NCI-H1417 treated with DMSO at 0.1 percent for 48 hours (cell line): Measurements from ENCODE around the gene RRP8.

Experiments used
- DNase-seq: peaks from one replicate; lab custom pipeline; 2025; lab: John Stamatoyannopoulos, UW

RRP8 gene

GRCh38 chr11:6617315-6617781 lies 13.9 kb upstream of the RRP8 start:
- DNase-seq, result no peak

GRCh38 chr11:6616596-6617250 lies 13.3 kb upstream of the RRP8 start:
- no peak for DNase-seq

- DNase-seq, result no peak
These were observed 12.6 kb upstream of the RRP8 start for GRCh38 chr11:6615882-6616585.

GRCh38 chr11:6615046-6615445 lies 11.6 kb upstream of the RRP8 start:
- no peak for DNase-seq

GRCh38 chr11:6614446-6614845 lies 11.0 kb upstream of the RRP8 start:
- DNase-seq, result no peak

GRCh38 chr11:6613496-6613895 lies 10.1 kb upstream of the RRP8 start:
- DNase-seq, result no peak

GRCh38 chr11:6612213-6613041 lies 9.0 kb upstream of the RRP8 start, which contains the start of gene TAF10:
Gene TAF10 (minus strand): TSS chr11:6612216. CDS start chr11:6612189, 27 bp downstream.
- peak; percentile 65 for DNase-seq

- DNase-seq, result no peak
These were observed 8.5 kb upstream of the RRP8 start for GRCh38 chr11:6611963-6612212.

- DNase-seq, result no peak
These were observed 7.9 kb upstream of the RRP8 start for GRCh38 chr11:6611092-6611962.

- DNase-seq, result no peak
These were observed 7.2 kb upstream of the RRP8 start for GRCh38 chr11:6610591-6610990.

GRCh38 chr11:6609502-6610015 lies 6.1 kb upstream of the RRP8 start:
- DNase-seq, result no peak

GRCh38 chr11:6608726-6609501 lies 5.5 kb upstream of the RRP8 start:
- no peak for DNase-seq

- DNase-seq, result no peak
These were observed 4.6 kb upstream of the RRP8 start for GRCh38 chr11:6608011-6608410.

GRCh38 chr11:6607190-6607795 lies 3.9 kb upstream of the RRP8 start:
- DNase-seq, result no peak

- no peak for DNase-seq
These were observed 3.2 kb upstream of the RRP8 start for GRCh38 chr11:6606471-6607189.

- no peak for DNase-seq
These were observed 1.4 kb upstream of the RRP8 start for GRCh38 chr11:6604790-6605189.

GRCh38 chr11:6604081-6604626 lies 738 bp upstream of the RRP8 start:
- DNase-seq, result no peak

- DNase-seq, result no peak
These were observed 1.1 kb downstream of the RRP8 start for GRCh38 chr11:6602096-6602940.

- DNase-seq, result no peak
These were observed 2.4 kb downstream of the RRP8 start for GRCh38 chr11:6601041-6601461.
